HepG2 (cell line): Measurements from ENCODE around the gene TMEM86B. TPM values are rescaled to one million over a fixed set of nuclear protein-coding genes. Genes with fewer than 3 reads are reported as not detected.

Experiments used
- ARNTL ChIP-seq: sonication (generic); formaldehyde crosslinking; IDR thresholded peaks from 2 replicates; pipeline ENCODE4 v1.4.0; 2020; ENCODE audit warnings: mild to moderate bottlenecking, missing genetic modification reagents
- MYC ChIP-seq: sonication (generic); formaldehyde crosslinking; IDR thresholded peaks from 2 replicates; pipeline ENCODE4 v1.9.0; 2021; ENCODE audit warnings: missing genetic modification reagents, borderline replicate concordance
- NFIB ChIP-seq: sonication (generic); formaldehyde crosslinking; IDR thresholded peaks from 2 replicates; pipeline ENCODE4 v1.9.0; 2021; ENCODE audit warnings: missing genetic modification reagents, mild to moderate bottlenecking, borderline replicate concordance
- POLR2A ChIP-seq, 2 experiments: IDR thresholded peaks; 2 replicates each; pipeline ENCODE4 v1.6.1; 2011; ENCODE audit warnings: low read depth in 2 of 2, low read length in 2 of 2, mild to moderate bottlenecking in 1 of 2, moderate library complexity in 1 of 2; ENCODE audit not compliant: insufficient read depth in 1 of 2
- PREB ChIP-seq: sonication (generic); formaldehyde crosslinking; IDR thresholded peaks from 2 replicates; pipeline ENCODE4 v1.4.0; 2020; ENCODE audit warnings: missing genetic modification reagents
- SKI ChIP-seq: fragments of 450-650 bp; IDR thresholded peaks from one replicate; pipeline ENCODE4 v1.6.1; 2018; ENCODE audit warnings: mild to moderate bottlenecking; ENCODE audit not compliant: partially characterized antibody
- SRF ChIP-seq: IDR thresholded peaks from 2 replicates; pipeline ENCODE4 v1.6.1; 2011; ENCODE audit warnings: mild to moderate bottlenecking, low read depth, low read length, moderate library complexity
- TBP ChIP-seq: sonication (generic); formaldehyde crosslinking; IDR thresholded peaks from 2 replicates; pipeline ENCODE4 v1.5.0; 2020; ENCODE audit warnings: missing genetic modification reagents
- TCF12 ChIP-seq, 2 experiments: fragments of 450-650 bp in 1 of 2; sonication (generic) in 1 of 2; formaldehyde crosslinking in 1 of 2; IDR thresholded peaks; 2 replicates each; pipeline versions ENCODE4 v1.6.1 to v1.8.0; 2017 to 2022; ENCODE audit warnings: antibody characterized with exemption in 1 of 2, mild to moderate bottlenecking in 1 of 2, missing genetic modification reagents in 1 of 2, moderate library complexity in 1 of 2
- TRAFD1 ChIP-seq: sonication (generic); formaldehyde crosslinking; IDR thresholded peaks from 2 replicates; pipeline ENCODE4 v1.5.1; 2020; ENCODE audit warnings: missing genetic modification reagents, mild to moderate bottlenecking, borderline replicate concordance
- ZNF20 ChIP-seq: sonication (generic); formaldehyde crosslinking; IDR thresholded peaks from 2 replicates; pipeline ENCODE4 v1.4.0; 2020; ENCODE audit warnings: mild to moderate bottlenecking, moderate library complexity, missing genetic modification reagents
- ZNF234 ChIP-seq: sonication (generic); formaldehyde crosslinking; conservative IDR thresholded peaks from 2 replicates; pipeline ENCODE4 v1.5.1; 2020; ENCODE audit warnings: mild to moderate bottlenecking, missing genetic modification reagents
- ZNF30 ChIP-seq: sonication (generic); formaldehyde crosslinking; IDR thresholded peaks from 2 replicates; pipeline ENCODE4 v1.5.0; 2020; ENCODE audit warnings: mild to moderate bottlenecking, missing genetic modification reagents
- ZNF547 ChIP-seq: sonication (generic); formaldehyde crosslinking; IDR thresholded peaks from 2 replicates; pipeline ENCODE4 v1.5.1; 2020; ENCODE audit warnings: mild to moderate bottlenecking, missing genetic modification reagents
- ZNF549 ChIP-seq: sonication (generic); formaldehyde crosslinking; IDR thresholded peaks from 2 replicates; pipeline ENCODE4 v1.5.0; 2020; ENCODE audit warnings: missing genetic modification reagents
- ZNF607 ChIP-seq: sonication (generic); formaldehyde crosslinking; IDR thresholded peaks from 2 replicates; pipeline ENCODE4 v1.5.1; 2020; ENCODE audit warnings: missing genetic modification reagents, mild to moderate bottlenecking, borderline replicate concordance
- ZNF841 ChIP-seq: sonication (generic); formaldehyde crosslinking; IDR thresholded peaks from 2 replicates; pipeline ENCODE4 v1.8.1; 2023; ENCODE audit warnings: missing genetic modification reagents, borderline replicate concordance
- ZNF879 ChIP-seq: sonication (generic); formaldehyde crosslinking; IDR thresholded peaks from 2 replicates; pipeline ENCODE4 v1.8.1; 2023; ENCODE audit warnings: missing genetic modification reagents
- polyA plus RNA-seq, 8 experiments: library from polyadenylated mRNA; depleted of rRNA in 3 of 8; stranded (reverse) in 7 of 8; unstranded in 1 of 8; fragments of >200 nt; fragmentation: Illumina TruSeq in 4 of 8; extraction: Trizol in 4 of 8; gene quantifications; 2 replicates each; pipeline versions ENCODE4 v1.2.1 to v1.2.3, GENCODE V29; 2011 to 2016; ENCODE audit warnings: low read depth in 4 of 8, missing spikeins in 1 of 8, mixed read lengths in 1 of 8; ENCODE audit not compliant: insufficient read depth in 1 of 8
- total RNA-seq, 5 experiments: library from RNA; depleted of rRNA; stranded (reverse); fragments of >200 nt; fragmentation: Illumina TruSeq; extraction: Trizol; gene quantifications; 2 replicates each; pipeline ENCODE4 v1.2.3, GENCODE V29; 2016; ENCODE audit warnings: low read depth in 1 of 5
- TF ChIP-seq, protein P1 (sequence below): IDR thresholded peaks from 2 replicates; pipeline ENCODE4 v1.6.1; 2016; ENCODE audit warnings: low read depth

The TMEM86B gene
- total and polyA plus RNA-seq, 2 of the 13 experiments (the other 11 are each of a cell fraction or from before 2014, with no cell fraction given): 7.7 to 9.6 TPM

DNA sequence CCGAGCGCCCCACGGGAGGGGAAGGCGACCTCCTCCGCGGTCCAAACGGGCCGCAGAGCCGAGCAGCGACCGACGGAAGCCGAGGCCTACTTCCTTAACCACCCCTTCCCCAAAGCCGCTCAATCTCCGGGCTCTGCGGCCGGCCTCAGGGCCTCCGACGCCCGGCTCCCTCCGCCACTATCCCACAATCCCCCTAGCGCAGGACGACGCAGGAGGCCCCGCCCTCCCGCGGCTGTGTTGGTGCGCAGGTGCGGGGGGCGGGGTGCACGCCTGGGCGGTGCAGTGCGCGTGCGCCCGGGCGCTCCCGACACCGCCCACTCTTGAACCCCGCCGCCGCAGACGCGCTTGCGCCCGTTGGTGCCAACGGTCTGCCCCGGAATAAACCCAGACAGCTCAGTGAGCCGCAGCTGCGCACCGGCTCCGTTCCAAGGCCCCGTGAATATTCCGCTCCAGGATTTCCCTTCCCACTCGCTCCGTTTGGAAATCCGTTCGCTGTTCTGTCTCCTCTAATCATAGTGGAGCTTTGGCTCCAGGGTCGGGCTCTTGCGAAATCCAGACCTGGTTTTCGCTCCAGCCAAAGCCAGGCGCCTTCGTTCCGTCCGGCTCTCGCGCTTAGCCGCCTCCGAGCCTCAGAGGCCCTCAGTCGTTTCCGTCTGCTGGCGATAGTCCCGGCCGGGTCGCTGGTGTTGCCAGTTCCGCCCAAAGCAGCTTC is 30.4 kb upstream of the TMEM86B start, which contains the start of gene PPP6R1 (continued):
- peak; percentile 81; the same call in 1 of the 2 replicates for TF ChIP-seq ZNF879 (CRISPR knock-in tag)
- no peak for TF ChIP-seq TCF12 (IDR thresholded peaks at IDR 0.05)
- TF ChIP-seq TCF12 (CRISPR knock-in tag; IDR thresholded peaks at IDR 0.05): no peak
- TF ChIP-seq ZNF547: peak; percentile 34; the same call in 1 of the 2 replicates
- TF ChIP-seq ZNF234: no peak
- peak; percentile 98 for TF ChIP-seq SKI
- peak; percentile 52; the same call in 1 of the 2 replicates for TF ChIP-seq SRF
- TF ChIP-seq TBP (CRISPR knock-in tag): peak; percentile 24; the same call in 1 of the 2 replicates
- TF ChIP-seq POLR2A (IDR thresholded peaks at IDR 0.05; ENCODE audit: insufficient read depth in 1 of 2, low read depth in 2 of 2, low read length in 2 of 2): peak; percentile 79 to 86
- TF ChIP-seq ZNF607 (CRISPR knock-in tag): peak; percentile 55
- TF ChIP-seq ZNF841 (CRISPR knock-in tag): no peak
- TF ChIP-seq ARNTL (CRISPR knock-in tag): no peak; the same call in 1 of the 2 replicates
- no peak for TF ChIP-seq ZNF549 (CRISPR knock-in tag)
- peak; percentile 59; the same call in 1 of the 2 replicates for TF ChIP-seq TRAFD1
- no peak for TF ChIP-seq NFIB (CRISPR knock-in tag)
- TF ChIP-seq, protein P1, sequence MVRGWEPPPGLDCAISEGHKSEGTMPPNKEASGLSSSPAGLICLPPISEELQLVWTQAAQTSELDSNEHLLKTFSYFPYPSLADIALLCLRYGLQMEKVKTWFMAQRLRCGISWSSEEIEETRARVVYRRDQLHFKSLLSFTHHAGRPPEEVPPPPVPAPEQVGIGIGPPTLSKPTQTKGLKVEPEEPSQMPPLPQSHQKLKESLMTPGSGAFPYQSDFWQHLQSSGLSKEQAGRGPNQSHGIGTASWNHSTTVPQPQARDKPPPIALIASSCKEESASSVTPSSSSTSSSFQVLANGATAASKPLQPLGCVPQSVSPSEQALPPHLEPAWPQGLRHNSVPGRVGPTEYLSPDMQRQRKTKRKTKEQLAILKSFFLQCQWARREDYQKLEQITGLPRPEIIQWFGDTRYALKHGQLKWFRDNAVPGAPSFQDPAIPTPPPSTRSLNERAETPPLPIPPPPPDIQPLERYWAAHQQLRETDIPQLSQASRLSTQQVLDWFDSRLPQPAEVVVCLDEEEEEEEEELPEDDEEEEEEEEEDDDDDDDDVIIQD (CRISPR knock-in tag): peak; percentile 66; the same call in 1 of the 2 replicates
- TF ChIP-seq ZNF30 (CRISPR knock-in tag): no peak
- no peak for TF ChIP-seq PREB (CRISPR knock-in tag)
- peak; percentile 86; the same call in 1 of the 2 replicates for TF ChIP-seq ZNF20 (CRISPR knock-in tag)
- peak; percentile 83 for TF ChIP-seq MYC (CRISPR knock-in tag)
